GM19455 (cell line): ENCODE data around the gene RIT2.
"Not testable (repeated sequence)": the region's sequence is repeated elsewhere in the genome, so short reads cannot be mapped to it uniquely, and the experiment has no call there.

Source experiments
- ATAC-seq: cut with Tn5 transposase; IDR thresholded peaks from one replicate; pipeline ENCODE4 v1.9.1; 2021; ENCODE audit not compliant: unreplicated experiment

Gene RIT2

DNA sequence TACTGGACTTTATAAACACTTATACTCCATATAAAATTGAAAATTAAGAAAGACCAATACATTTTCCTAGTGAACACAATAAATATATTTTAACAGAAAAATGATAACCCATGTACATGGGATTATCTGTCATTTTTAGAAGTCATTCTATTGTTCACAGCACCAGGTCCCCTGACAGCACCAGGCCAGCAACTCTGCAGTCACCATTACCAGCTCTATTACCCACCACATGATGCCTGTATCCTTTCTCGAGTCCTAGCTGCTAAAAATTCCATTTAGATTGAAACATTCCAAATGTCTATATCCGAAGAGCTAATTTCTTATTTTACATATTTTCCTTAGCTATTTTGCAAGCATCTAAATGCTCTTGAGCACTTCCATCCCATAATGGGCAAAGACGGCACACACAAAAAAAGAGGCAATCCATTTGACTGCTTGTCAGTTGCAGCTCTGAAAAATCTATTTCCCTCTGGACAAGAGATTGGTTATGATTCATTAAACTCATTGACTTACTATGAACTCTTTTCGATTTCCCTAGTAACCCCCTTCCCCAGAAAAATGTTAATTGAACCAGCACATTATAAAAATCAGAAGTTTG, 336.9 kb downstream of the RIT2 start:
- ATAC-seq = no peak

DNA sequence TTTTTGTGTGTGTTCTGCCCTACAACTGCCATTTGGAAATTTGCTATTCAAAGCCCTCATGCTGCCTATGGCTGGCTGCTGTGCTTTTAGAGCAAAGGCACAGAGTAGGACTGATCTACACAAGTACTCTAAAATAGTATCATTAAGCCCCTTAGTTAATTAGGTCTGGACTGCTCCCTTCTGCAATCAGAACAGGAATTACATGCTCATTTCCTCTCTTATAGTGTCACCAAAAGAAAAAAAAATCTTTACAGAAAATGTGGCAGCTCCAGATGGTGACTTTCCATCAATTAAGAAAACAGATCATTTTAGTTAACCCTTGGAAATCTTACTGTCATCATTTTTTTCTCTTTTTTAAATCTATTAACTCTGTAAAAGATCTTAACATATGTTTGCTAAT, 337.5 kb downstream of the RIT2 start:
- ATAC-seq = no peak

DNA sequence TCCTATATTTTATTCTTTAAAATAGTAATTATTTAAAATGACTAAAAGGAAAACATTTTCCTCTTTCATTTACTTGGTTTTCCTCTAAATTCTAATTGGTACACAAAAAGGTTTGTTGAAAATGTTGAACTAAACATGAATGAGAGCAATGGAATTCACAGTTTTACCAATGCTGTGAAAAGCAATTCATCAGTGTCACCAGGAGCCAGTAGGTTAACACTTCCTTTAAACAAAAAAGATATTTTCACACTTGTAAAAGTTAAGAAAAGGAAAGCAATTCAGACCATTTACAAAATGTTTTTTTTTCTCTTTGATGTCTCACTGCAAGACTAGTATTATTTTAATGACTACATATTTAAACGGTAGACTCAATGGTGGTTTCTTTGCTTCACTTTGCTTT, 341.6 kb downstream of the RIT2 start:
- no peak for ATAC-seq

DNA sequence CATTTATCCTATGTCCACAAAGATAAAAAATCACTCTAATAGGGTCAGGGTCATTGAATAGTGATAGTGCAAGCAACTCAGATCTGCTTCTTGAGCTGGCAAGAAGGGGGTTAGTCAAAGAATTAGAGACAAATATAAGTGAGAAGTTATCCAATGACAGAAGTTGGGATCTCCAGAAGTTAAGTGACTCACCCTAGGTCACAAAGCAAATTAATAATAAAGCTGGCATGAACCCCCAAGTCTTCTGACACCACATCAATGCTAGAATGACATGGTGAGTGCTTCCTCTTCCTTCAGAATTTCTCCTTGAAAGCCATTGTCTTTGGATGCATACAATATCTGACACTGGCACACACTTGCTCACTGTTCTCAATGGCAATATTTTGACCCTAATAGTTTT, 343.5 kb downstream of the RIT2 start:
- ATAC-seq = no peak

DNA sequence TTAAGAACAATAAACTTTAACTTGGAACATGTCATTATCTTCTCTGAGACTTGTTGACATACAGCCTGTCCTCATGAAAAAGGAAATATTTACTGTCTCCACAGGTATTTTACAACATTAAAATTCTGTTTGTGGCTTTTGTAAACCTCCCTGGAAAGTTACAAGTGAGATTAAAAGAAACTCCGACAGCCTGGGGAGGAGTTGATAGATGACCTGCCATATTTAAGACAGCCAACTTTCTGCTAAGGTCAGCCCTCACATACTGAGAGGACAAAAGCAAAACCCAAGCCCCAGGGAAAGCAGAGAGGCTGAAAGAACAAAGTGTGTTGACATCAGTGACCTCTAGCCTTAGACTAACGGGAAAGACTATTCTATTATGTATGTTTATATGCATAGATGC, 350.2 kb downstream of the RIT2 start:
- no peak for ATAC-seq

DNA sequence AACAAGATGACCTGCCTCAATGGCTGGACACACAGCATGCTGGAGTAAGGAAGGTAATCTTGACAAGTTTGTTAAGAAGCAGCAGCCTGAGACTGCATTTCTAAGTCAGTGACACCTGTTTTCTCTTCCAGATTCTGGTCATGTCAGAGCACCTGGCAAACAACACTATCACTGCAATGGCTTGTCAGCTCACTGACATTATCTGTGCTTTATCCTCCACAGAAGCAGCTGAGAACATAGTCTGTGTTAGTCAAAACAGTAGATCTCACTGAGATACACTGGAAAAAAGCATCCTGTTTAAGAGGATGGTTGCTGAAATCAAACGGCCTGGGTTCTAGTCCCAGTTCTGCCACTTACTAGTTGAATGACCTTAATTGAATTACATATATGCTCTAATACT, 355.2 kb downstream of the RIT2 start:
- ATAC-seq = no peak

DNA sequence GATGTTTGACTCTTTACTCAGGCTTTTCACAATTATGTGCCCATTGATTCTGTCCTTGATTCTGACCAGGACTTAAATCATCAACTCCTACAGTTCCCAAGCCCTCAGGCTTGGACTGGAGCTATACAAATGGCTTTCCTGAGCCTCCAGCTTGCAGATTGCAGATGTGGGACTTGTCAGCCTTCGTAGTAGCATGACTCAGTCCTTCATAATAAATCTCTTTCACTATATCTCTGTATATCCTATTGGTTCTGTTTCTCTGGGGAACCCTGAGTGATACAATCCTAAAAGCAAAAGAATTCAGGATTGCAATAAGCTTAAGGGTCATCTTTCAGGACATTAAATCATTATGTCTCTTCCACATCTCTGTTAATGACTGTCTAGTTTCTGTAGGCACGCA, 356.6 kb downstream of the RIT2 start:
- no peak for ATAC-seq

DNA sequence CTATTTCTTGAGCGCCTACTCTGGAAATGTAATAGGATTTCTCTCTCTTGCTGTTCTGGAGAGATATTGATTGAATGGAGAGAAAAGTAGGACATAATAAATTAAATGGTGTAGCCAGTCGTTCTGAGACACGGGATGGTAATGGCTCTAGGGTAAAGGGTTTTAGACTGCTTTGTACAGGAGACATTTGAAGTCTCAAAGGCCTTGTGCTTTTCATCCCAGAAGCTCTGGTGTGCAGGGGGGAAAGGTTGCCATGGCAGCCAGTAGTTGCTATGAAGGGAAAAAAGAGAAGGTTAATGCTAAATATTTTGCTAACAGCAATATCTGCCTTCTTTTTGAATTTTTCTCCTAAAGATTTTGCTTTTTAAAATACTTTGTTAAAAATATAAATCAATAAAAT, 359.3 kb downstream of the RIT2 start:
- ATAC-seq = no peak

DNA sequence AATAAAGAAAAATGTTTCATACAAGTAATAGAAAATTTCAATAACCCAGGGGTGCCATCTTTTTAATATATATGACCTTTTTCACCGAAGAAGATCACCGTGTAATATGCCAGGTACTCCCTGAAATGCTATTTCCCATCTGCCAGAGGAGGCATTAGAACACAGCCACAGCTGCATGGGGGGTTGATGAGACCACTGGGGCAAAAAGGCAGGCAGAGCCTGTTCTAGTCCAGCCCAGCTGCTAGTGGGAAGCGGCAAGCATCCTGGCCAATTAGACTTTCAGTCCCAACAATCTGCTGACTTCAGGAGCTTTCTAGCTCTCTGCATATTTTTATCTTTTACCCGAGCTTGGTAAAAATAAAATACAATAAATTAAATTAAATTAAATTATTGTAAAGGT, 362.6 kb downstream of the RIT2 start:
- no peak for ATAC-seq

DNA sequence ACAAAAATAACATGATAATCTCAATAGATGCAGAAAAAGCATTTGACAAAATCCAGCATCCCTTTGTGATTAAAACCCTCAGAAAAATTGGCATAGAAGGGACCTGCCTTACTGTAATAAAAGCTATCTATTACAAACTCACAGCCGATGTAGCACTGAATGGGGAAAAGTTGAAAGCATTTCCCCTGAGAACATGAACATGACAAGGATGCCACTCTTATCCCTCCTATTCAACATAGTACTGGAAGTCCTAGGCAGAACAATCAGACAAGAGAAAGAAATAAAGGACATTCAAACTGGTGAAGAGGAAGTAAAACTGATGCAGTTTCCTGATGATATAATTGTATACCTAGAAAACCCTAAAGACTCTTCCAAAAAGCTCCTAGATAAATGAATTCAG, 368.7 kb downstream of the RIT2 start:
- no peak for ATAC-seq

DNA sequence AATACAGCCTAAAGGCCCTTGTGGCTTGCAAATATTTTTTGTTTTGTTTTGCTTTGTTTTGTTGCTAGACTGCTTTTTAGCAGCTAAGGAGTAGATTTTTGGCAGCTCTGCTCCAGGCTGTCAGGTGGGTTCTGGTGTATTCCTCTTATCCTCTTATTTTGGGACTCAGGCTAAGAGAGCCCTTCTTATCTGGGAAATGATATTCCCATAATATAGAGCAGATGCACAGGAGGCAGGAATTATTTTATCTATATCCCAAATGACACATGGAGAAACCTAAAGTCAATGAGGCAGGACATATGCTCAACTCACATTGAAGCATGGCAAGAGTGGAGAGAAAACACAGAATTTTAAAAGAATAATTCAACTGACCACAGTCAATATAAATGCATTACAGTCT, 369.6 kb downstream of the RIT2 start:
- ATAC-seq = no peak

DNA sequence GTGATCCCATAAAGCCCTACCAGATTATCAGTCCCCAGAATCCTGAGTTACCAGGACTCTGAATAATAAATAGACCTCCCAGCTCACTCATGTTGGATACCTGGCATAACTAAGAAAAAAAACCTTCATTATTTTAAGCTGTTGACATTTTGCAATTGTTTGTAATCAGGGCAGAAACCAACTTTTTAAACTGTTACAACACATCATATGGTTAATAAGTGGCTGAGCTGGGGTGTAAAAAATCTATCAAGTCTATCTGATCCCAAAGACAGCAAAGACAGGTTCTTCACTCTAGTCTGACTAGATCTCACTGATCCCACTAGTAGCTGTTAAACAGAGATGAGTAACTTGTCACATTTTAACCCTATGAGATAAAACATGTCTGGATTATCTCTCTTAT, 370.3 kb downstream of the RIT2 start:
- no peak for ATAC-seq

DNA sequence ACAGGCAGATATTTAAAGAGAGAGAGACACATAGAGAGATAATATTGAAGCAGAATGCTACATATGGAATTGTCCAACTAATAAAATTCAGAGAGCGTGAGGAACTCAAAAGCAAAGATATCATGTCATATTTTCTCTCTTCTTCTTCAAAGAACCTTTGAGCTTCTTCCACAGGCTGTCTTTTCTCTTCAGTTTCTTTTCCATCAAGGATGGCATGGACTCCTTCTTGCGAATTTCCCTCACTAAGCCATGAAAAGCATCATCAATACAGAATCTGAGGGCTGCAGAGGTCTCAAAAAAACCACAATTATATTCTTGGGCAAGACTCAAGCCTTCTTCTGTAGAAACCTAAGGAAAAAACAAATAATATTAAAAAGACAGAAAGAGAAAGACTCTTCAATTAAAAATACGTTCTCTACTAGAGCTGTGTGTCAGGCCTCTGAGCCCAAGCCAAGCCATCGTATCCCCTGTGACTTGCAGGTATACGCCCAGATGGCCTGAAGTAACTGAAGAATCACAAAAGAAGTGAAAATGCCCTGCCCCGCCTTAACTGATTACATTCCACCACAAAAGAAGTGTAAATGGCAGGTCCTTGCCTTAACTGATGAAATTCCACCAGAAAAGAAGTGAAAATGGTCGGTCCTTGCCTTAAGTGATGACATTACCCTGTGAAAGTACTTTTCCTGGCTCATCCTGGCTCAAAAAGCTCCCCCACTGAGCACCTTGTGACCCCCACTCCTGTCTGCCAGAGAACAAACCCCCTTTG, 371.9 kb downstream of the RIT2 start:
- no peak for ATAC-seq

DNA sequence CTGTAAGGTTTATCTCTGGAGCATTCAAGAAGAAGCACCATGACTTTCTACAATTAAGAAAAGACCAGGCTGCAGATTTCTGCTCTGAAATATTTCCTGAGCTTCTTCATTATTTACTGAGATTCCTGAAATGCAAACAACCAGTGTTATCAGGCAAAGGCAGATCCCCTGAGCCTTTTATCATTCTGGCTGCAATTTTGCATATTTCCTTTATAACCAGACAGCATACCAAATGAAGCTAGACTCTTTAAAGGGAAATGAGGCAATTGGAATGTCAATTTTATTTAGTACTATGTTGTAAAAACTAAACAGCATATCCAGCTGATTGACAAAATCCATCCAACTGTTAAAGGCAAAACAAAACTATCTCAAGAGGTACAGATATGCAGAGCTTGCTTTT, 372.5 kb downstream of the RIT2 start:
- ATAC-seq = no peak

DNA sequence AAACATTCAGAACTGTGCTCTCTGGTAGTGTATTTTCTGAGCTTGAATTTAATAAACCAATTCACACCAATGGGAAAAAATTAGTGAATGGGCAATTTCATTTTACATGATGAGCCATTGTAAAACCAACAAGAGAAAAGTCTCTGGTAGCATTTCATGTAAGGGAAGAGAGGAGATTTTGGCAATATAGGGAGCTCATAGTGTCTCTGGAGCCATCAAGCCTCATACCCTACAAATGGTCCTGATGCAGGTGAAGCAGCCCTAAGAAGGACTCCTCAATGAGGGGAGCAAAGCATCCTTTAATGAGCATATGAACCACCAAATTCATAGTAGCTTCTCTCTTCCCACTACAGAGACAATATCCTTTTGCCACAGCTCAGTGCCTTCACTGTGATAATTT, 373.0 kb downstream of the RIT2 start:
- no peak for ATAC-seq

DNA sequence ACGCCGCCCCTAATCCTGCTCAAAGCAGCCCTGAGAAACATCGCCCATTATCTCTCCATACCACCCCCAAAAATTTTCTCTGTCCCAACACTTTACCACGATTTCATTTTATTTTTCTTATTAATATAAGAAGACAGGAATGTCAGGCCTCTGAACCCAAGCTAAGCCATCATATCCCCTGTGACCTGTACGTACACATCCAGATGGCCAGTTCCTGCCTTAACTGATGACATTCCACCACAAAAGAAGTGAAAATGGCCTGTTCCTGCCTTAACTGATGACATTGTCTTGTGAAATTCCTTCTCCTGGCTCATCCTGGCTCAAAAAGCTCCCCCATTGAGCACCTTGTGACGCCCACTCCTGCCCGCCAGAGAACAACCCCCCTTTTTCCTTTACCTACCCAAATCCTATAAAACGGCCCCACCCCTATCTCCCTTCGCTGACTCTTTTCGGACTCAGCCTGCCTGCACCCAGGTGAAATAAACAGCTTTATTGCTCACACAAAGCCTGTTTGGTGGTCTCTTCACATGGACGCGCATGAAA, 373.6 kb downstream of the RIT2 start:
- not testable (repeated sequence) for ATAC-seq

DNA sequence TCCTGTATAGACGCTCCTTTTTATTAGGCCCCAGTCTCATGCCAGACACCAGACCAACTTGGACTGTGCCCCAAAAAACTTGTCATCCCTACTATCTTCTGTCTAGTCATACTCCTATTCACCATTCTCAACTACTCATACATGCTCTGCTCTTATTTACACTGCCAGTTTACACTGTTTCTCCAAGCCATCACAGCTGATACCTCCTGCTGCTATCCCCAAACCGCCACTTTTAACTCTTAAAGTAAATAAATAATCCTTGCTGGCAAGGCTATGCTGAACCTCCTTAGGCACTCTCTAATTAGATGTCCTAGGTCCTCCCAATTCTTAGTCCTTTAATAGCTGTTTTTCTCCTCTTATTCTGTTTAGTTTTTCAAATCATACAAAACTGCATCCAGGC, 374.2 kb downstream of the RIT2 start:
- not testable (repeated sequence) for ATAC-seq

DNA sequence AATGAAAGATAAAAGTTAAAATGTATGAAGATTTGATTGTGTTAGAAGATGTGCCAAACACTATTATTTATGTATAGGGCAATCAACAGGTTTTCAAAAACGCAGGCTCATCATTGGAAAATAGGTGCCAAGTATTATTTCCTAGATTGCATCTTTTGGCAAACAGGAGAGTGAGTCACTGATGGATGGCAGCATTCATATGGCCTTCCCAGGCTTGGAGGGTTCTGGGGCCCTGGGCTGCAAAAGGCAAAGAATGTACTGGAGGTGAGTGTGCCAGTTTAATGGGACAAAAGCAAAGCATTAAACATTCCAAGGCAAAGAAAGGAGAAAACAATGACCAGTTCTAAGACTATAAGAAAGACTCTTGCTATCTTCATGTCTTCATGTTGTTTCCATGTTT, 379.4 kb downstream of the RIT2 start:
- no peak for ATAC-seq

DNA sequence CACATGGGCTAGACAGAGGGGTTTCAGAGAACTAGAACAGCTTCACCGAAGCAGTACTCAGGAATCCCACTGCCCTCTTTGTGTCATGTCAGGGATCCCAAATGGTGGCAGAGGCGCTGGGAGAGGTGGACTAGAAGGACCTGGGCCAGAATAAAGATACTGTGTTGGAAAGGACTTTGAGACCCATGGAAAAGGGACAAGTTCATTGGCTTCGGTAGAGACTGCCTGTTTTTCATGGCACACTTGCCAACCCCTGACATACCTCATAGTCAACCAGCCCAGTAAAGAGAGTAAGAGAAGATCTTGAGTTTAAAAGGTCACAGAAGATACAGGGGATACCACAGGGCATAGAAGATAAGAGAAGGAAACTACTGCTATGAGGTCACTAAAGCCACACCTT, 381.0 kb downstream of the RIT2 start:
- ATAC-seq = no peak

DNA sequence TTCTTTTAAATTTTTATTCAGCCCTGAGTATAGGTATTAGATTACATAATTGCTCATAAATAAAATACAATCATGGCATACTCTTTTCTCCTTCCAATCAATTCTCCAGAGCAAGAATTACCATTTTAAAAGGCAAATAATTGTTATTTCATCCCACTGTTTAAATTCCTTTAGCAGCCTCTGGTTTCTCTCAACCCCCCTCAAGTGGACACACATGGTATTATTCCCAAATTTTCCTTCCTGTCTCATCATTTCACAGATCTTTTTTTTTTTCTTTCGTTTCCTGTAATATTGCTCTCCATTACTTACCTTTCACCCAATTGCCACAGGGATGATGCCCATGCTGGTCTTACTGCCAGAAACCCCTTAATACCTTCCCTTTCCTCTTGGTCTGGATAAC, 385.2 kb downstream of the RIT2 start:
- ATAC-seq = no peak

DNA sequence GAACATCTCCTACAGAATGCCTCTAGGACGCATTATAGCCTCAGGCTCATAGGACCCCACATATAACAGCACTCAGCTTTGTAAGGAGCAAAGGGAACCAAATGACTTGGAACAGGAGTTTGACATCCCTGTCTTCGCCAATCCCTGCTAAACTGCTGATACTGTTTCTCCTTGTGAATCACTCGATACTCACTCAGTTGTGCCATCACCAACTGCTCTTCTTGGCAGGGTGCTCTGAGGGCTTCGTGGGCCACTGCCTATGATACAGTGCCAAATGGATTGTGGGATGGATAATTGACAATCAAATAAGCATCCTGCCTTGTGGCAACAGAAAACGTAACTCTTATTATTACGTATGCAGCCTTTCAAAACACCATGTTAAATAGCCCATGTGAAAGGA, 396.3 kb downstream of the RIT2 start:
- no peak for ATAC-seq

DNA sequence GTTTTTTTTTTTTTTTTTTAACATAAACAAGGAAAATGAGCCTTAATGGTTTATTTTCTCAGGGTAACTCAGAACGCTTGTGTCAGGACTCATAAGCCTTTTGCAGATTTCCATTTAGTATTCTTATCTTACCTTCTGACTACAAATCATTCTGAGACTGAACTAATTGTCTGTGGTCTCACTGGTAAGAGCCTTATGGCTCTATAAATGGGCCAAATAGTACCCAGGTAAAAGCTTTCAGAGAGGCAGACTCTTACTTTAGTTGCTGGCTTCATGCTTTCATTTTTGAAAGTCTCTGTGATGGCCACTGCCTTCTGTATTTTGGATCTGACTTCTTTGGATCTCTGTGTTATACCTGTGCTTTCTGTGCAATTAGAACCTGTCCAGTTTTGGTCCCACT, 403.4 kb downstream of the RIT2 start:
- ATAC-seq = no peak

DNA sequence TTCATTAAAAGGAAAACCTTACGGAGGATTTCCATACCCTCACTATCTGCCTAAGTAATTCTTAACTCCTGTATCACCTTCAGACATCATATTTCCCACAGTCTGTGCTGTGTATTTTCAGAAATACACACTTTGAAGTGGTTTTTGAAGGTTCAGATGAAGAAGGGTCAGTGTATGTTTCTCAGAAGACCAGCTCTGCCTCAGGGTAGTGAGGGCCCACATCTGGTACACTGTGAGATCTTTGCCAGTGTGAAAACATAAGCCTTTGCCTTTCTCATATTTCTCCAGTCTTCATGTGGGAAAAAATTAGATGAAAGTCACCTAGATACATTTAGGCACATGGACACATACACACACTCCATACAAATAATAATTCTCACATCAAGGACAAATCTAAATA, 408.4 kb downstream of the RIT2 start:
- ATAC-seq = no peak
